ENCODE results near the gene EYS. TPM values are rescaled to one million over a fixed set of nuclear protein-coding genes. Genes with fewer than 3 reads are reported as not detected.
"Not testable (repeated sequence)": the region's sequence is repeated elsewhere in the genome, so short reads cannot be mapped to it uniquely, and the experiment has no call there.

Gene EYS
- polyA plus RNA-seq, 3 donors: 0.69 to 0.79 (median 0.70) TPM

DNA sequence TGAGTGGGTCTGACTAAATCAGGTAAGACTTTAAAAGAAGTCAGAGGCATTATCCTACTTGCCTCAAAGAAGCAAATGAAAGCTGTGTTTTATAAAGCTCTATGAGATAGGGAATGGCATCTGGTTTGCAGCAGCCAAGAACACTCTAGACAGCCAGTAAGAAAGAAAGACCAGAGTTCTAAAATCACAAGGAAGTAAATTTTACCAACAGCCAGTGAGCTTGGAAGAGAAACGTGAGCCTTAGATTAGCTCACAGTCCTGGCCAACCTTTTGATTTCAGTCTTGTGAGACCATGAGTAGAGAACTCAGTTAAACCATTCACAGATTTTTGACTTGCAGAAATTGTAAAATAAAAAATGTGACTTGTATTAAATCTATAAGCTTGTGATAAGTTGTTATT is 693.0 kb downstream of the EYS start:
- DNase-seq (ENCODE audit: extremely low read depth in 1 of 11, low read depth in 9 of 11, low spot score in 4 of 11): no peak

DNA sequence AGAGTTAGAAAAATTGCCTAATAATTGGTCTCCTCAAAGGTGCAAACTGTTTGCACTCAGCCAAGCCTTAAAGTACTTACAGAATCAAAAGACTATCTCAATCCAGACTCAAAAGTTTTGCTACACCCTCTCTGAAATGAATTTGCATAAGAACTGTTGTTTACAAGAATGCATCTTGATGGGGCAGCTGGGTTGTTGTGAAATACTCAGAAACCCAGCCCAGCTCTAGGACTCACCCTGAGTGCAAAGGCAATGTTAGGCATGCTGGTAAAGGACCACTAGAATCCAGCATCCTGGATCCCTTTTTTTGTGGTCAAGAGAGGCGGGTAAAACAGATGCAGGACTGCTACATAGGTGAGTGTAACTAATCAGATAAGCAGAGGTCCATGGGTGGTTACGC is 700.2 kb downstream of the EYS start:
- no peak for DNase-seq (ENCODE audit: extremely low read depth in 1 of 11, low read depth in 9 of 11, low spot score in 4 of 11)

DNA sequence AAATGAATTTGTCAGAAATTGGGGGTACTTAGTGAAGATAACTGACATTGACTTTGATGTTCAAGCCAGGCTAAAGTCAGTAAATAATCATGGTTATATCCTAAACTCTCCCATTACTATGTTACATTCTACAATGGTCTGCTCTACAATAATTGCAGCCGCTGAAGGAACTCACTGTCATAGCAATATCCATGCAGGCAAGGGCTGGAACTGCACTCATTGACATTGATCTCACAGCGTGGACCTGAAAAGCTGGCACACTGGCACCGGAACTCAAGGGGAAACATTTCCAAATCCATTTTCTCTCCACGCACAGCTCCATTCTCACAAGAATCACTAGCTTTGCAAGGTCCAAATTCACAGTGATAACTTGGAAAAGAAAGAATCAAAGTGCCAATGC is 702.7 kb downstream of the EYS start:
- DNase-seq (ENCODE audit: extremely low read depth in 1 of 11, low read depth in 9 of 11, low spot score in 4 of 11): no peak

DNA sequence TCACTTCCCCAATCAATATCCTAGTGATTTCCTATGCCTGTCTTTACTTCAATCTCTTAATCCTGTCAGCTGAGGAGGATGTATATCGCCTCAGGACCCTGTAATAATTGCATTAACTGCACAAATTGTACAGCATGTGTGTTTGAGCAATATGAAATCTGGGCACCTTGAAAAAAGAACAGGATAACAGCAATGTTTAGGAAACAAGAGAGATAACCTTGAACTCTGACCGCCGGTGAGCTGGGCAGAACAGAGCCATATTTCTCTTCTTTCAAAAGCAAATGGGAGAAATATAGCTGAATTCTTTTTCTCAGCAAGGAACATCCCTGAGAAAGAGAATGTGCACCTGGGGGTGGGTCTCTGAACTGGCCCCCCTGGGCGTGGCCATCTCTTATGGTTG is 704.1 kb downstream of the EYS start:
- not testable (repeated sequence) for DNase-seq (ENCODE audit: extremely low read depth in 1 of 11, low read depth in 9 of 11, low spot score in 4 of 11)

DNA sequence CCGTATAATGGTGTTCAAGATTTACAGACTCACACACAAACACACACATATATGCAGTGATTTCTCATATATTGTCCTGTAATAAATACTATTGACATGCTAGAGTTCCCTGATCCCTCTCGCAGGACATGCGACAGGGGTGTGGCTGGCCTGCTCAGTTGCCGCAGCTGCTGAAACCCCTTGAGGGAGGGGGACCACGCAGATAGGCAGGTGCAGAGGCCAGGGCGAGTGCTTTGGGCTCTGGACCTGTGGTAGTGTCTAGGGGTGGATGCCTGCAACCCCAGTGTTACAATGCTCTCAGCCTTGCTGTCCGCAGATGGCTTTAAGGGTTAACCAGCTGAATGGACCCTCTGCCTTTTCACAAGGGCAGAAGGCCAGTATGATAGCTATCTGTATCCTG is 706.2 kb downstream of the EYS start:
- DNase-seq (ENCODE audit: extremely low read depth in 1 of 11, low read depth in 9 of 11, low spot score in 4 of 11): no peak

DNA sequence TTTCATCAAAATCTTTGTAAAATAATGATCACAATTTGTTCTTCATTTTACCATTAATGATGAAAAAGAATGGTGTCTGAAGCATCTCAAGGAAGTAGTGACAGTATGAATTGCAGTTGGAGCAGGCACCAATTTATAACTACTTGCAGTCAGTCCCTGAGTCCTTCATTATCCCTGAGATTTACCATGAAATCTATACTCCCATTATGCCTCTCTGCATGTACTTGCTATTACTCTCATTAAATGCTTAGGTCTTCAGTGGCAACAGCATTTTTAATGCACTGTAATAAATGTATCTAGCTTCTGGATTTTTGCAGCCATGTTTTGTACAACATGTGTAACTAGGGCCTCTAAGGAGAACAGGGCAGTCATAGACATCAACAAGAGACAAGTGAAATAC is 708.8 kb downstream of the EYS start:
- DNase-seq (ENCODE audit: extremely low read depth in 1 of 11, low read depth in 9 of 11, low spot score in 4 of 11): no peak

DNA sequence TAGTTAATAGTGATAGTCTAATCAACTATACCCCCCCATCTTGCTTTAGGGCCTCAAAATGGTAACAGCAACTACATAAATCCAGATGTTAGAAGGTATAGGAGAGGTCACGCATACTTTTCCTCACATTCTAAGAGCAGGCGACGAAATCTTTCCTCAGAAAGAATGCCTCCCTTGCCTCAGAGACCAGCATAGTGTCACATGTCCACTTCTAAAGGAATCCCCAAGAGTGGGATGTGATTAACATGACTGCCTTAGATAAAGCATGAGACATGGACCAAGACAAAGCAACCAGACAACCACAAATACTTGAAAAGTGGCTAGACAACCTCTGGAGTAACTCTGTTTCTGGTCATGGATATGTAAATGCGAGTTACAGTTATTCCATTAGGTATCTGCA is 710.7 kb downstream of the EYS start:
- DNase-seq (ENCODE audit: extremely low read depth in 1 of 11, low read depth in 9 of 11, low spot score in 4 of 11): no peak

DNA sequence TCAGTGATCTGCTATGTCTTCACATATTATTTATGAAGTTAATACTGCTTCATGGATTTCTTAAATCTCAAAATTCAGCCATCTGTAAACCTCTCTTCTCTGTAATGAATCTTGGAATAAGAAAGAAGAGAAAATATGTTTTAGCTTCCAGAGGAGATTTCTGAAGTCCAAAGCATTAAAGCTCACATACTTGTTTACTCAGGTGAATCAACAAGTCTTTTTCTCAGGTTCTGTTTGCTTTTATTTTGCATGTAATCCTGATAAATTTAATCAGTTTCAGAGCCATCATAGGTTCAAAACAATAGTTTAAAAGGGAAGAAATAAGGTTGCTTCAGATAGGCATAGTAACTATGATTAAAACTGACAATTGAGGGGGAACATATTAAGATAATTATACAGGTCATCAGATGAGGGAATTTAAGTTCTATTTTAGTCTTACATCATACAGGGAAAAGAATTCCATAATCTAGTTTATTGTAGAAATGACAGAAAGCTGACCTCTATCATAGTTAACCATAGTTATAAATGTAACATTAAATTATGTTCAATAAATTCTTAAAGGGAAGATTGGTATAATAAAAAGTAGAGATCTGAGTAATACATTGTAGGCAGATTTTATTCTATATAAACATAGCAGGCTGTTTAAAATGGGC is 716.2 kb downstream of the EYS start:
- DNase-seq (ENCODE audit: extremely low read depth in 1 of 11, low read depth in 9 of 11, low spot score in 4 of 11): no peak

DNA sequence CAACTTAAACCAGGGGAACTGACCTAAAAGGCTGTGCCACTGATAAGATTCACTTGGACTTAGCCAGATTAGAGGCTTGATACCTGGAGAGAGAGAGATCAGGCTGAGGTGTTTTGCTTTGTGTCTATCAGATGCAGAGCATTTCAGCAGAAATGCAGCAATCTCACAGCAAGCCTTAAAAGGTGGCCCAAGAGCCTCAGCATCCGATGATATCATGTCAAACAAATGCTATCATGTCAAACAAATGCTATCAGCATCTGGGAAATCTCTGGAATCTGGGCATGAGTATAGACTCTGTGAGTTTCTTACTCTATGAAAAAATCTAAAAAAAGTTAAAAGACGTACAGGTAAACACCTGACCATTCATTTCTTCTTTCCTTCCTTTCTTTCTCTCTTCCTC is 718.9 kb downstream of the EYS start:
- no peak for DNase-seq (ENCODE audit: extremely low read depth in 1 of 11, low read depth in 9 of 11, low spot score in 4 of 11)

DNA sequence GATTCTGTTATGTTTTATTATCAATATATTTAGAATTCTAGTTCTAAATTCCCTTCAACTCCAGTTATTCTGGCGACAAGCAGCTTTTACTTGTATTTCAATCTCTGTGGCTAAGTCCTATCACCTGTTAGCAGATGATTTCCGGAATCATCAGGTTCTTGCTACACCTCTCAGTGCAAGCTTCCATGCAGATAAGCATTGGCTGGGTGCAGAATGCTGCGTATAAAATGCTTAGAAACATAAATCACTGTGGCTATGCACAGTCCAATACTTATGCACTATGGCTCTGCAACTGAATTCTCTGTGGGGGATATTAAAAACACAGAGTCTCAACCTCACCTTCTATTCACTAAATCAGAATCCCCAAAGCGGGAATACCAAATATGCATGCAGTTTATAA is 720.0 kb downstream of the EYS start:
- DNase-seq (ENCODE audit: extremely low read depth in 1 of 11, low read depth in 9 of 11, low spot score in 4 of 11): no peak

DNA sequence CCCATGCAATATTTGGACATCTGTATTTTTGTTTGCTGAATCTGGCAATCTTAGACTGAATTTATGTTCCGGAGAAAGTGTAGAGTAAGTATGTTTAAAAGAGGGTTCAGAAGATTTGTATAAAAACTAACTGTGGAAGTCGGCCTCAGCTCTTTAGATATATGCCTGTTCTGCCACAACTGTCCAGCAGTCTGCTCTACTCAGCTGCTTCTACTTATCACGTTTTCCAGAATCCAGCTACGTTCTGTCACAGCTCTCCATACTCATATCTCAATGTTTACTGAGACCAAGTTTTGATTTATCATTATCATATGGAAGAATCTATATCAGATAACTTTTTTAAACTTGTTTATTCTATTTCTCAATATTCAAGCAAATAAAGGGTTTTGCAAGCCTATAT is 721.3 kb downstream of the EYS start:
- no peak for DNase-seq (ENCODE audit: extremely low read depth in 1 of 11, low read depth in 9 of 11, low spot score in 4 of 11)

DNA sequence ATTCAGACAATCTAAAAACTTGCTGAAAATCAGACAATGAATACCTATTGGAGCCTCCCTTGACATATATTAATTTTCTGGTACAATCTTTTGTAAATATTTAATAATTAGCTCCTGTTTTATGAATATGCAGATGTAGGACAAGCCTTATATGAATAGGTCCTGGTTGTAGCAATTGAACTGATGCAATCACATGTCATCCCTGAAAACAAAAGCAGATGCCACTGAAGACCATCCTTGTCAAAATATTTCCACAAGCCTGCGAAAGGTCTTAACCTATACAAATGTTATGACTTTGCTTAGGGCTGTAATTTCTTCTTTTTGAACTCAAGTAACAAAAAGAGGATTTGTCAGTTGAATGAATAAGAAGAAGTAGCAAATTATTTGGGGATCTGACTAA is 722.1 kb downstream of the EYS start:
- no peak for DNase-seq (ENCODE audit: extremely low read depth in 1 of 11, low read depth in 9 of 11, low spot score in 4 of 11)

DNA sequence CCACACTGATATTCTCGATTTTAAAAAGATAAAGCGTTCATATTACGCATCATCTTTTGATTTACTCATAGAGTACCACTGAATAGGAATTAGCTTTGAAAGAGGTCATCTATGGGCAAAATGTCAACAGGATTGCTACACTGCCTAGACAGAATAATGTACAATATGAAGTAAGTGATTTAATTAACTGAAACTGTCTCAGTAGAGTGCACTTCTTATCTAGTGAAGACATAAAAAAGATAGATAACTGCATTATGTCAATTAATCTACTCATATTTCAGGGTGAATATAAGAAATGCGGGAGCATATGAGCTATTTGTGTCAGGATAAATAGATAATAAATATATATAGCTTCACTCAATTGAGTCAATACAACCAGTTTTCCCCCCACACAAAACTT is 723.9 kb downstream of the EYS start:
- no peak for DNase-seq (ENCODE audit: extremely low read depth in 1 of 11, low read depth in 9 of 11, low spot score in 4 of 11)

DNA sequence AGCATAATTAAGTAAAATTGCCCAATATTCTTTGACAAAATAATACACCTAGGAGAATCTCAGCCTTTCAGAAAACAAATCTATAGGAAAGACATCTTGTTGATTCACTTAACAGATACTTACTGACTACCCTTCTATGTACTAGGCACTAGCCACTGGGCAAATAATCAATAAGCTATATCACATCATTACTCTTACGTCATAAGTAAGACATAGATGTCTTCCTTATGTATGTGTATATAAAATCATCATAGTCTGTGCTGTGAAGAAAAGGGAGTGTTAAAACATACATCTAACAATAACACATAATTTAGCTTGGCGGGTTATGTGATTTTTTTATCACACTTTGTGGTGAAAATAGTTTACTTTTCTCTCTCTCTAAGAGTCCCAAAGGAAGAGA is 733.9 kb downstream of the EYS start:
- DNase-seq (ENCODE audit: extremely low read depth in 1 of 11, low read depth in 9 of 11, low spot score in 4 of 11): no peak

DNA sequence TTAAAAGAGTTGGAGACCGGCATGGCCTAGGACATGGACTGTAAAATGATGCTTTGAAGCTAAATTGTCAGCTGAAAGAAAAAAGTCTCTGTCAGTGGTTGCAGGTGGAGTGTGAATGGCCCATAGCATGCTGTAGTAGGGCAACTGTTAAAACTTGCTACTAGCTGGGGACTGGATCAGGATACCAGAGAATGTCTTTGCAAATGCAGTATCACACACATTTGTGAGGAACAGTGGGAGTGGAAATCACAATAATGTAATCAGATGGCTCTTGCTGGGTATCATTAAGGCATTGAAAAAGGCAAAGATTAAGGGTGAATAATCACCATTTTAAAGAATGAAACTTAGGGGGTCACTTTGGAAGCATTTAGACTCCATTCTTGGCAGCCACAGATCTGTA is 737.9 kb downstream of the EYS start:
- no peak for DNase-seq (ENCODE audit: extremely low read depth in 1 of 11, low read depth in 9 of 11, low spot score in 4 of 11)

DNA sequence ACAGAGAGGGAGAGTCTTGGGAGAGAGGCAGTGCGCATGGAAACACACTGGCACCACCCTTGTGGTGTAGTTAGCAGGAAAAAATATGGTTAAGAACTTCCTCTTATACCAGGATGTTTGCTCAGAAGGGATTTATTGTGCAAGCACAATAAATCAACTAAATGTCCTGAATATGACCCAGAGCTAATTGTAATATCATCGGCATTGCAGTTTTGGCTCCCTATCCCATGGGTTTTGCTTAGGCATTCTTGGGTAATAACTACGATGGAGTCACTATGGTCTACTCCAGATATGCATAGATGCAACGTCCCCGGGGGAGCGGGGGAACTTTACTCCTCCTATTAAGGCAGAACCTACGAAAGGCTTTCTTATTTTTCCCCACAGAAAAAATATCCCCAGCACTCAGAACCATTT is 751.6 kb downstream of the EYS start:
- DNase-seq (ENCODE audit: extremely low read depth in 1 of 11, low read depth in 9 of 11, low spot score in 4 of 11): no peak

DNA sequence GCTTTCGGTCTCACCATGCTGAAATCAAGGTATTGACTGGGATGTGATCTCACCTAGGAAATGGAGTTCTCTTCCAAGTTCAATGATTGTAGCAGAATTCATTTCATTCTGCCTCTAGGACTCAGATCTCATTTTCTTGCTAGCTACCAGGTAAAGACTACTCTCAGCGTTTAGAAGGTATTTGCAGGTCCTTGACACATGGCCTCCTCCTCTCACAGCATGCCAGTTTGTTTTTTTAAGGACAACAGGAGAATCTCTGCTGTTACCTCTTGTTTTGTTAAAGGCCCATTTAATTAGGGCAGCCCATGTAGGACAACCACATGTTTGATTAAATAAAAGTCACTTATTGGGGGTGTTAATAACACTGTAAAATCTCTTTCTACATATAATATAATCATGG is 757.8 kb downstream of the EYS start:
- no peak for DNase-seq (ENCODE audit: extremely low read depth in 1 of 11, low read depth in 9 of 11, low spot score in 4 of 11)

DNA sequence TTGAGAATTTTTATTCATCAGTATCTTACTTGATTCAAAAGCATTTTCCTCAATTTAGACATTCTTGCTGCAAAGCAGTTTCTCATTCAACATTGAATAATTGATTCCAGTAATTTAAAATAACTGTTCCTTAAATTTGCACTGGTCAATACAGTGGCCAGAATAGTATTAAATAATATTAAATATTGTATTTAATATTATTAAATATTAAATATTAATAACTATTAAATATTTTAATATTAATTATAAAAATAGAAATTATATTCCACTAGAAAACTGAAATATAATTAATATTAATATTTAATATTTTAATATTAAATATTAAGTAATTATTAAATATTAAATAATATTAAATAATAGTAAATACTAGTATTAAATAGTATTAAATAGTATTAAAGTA is 758.8 kb downstream of the EYS start:
- DNase-seq (ENCODE audit: extremely low read depth in 1 of 11, low read depth in 9 of 11, low spot score in 4 of 11): no peak

DNA sequence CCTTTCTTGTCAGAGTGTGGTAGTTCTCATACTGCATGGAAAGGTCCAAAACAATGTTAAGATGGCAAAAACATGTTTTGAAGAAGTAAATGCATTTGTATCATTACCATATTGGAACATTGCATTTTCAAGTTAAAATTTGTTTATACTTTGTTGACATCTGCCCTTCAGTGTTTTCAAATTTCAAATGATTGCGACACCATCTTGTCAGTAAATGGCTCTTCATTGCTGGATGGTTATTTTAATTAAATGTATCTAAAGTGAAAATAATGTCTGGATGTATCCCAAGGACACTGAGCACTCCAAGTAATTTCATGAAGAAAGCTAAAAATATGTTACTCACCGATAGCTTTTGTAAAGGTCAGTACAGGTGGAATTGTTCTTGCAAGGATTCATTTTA is 761.6 kb downstream of the EYS start:
- DNase-seq (ENCODE audit: extremely low read depth in 1 of 11, low read depth in 9 of 11, low spot score in 4 of 11): no peak

DNA sequence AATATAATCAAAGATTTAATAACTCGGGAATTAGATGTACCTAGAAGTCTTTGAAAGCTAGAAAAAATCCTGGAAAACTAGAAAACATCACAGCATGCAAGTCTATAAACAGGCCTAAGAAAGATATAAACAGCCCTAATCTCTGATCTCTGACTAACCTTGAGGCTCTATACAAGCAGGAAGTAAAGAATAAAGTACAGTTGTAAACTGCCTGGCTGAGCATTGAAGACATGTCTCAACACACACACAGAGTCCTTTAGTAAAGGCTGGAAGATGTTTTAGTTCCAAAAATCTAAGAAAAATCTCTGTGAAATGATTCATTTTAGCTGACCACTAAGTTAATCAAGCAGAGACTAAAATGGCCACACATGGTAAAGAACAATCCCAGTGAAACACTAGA is 774.5 kb downstream of the EYS start:
- DNase-seq (ENCODE audit: extremely low read depth in 1 of 11, low read depth in 9 of 11, low spot score in 4 of 11): no peak

DNA sequence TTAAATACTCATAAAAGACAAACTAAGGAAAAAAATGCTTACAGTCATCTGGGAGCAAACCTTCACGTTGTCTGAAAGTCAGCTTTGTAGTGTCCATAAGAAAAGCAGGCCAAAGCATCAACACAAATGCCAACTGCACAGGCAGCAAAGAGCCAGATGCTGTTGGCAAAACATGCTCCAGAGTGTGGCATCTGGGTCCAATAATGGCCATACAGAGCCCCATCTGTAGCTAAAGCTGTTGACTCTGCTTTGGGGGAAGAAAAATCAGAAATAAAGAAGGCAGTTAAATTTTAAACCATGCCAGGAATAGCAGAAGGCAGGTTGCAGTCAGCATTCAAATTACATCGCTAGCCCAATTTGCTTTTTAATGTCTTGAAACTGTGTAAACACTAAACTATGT is 776.3 kb downstream of the EYS start:
- DNase-seq (ENCODE audit: extremely low read depth in 1 of 11, low read depth in 9 of 11, low spot score in 4 of 11): no peak

DNA sequence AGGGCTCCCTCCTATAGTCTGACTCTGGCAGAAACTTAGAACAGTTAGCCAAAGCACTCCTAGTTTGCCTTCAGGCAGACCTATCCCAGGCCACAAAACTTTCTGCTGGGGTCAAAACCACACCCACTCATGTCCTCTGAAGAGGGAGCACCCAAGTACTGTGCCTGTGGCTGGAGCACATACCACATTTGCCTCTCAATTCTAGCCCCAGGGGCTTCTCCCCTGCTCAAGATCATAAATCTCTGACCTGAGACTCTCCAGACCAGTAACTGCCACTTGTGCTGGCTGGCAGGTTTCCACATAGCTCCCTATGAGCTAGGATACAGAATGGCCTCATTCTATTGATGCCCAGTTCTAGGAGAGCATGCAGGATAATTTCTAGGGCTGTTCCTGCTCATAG is 781.0 kb downstream of the EYS start:
- DNase-seq (ENCODE audit: extremely low read depth in 1 of 11, low read depth in 9 of 11, low spot score in 4 of 11): no peak
